Measurements from ENCODE around the gene LRRC72. TPM values are rescaled to one million over a fixed set of nuclear protein-coding genes. Genes with fewer than 3 reads are reported as not detected.

LRRC72 gene
- total RNA-seq, 1 donor from 2014 or later, result not detected

DNA sequence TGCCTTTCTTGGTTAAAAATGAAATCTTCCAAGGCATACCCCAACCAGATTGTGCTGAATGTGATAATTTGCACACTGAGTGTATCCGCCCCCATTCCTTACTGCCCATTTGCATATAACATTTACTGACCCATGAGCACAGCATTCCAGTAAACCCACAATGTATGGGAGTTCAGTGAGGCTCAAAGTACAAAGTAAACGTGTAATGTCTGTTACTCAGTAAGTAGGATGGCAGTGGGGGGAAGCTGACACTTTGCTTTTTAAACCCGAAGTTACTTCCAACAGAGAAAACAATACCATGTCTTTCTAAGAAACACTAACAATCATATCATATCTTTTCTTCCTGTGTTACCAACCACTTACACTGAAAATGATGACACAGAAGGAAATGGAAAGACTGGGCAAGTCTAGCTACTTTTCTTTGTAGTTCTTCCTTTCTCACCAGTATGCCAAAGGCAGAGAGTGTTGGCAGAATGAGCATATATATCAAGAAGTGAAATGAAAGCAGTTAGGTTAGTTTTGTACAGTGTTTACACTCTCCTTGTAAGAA, 34.0 kb upstream of the LRRC72 start:
- Histone ChIP-seq H3K36me3 (ENCODE audit: control insufficient read depth, insufficient read depth, low read length) (no peaks in the 10 kb centered on the region), H3K4me3 (ENCODE audit: low read depth, low read length) (no peak overlapping the region), H3K27me3 (ENCODE audit: control insufficient read depth, insufficient read depth, low read length) (no peaks in the 10 kb centered on the region)
- TF ChIP-seq, protein P1, sequence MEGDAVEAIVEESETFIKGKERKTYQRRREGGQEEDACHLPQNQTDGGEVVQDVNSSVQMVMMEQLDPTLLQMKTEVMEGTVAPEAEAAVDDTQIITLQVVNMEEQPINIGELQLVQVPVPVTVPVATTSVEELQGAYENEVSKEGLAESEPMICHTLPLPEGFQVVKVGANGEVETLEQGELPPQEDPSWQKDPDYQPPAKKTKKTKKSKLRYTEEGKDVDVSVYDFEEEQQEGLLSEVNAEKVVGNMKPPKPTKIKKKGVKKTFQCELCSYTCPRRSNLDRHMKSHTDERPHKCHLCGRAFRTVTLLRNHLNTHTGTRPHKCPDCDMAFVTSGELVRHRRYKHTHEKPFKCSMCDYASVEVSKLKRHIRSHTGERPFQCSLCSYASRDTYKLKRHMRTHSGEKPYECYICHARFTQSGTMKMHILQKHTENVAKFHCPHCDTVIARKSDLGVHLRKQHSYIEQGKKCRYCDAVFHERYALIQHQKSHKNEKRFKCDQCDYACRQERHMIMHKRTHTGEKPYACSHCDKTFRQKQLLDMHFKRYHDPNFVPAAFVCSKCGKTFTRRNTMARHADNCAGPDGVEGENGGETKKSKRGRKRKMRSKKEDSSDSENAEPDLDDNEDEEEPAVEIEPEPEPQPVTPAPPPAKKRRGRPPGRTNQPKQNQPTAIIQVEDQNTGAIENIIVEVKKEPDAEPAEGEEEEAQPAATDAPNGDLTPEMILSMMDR (IDR thresholded peaks at IDR 0.05; ENCODE audit: insufficient read depth, low read length, poor library complexity, severe bottlenecking), result no peak
- peak; percentile 43 for DNase-seq (ENCODE audit: low read depth)

DNA sequence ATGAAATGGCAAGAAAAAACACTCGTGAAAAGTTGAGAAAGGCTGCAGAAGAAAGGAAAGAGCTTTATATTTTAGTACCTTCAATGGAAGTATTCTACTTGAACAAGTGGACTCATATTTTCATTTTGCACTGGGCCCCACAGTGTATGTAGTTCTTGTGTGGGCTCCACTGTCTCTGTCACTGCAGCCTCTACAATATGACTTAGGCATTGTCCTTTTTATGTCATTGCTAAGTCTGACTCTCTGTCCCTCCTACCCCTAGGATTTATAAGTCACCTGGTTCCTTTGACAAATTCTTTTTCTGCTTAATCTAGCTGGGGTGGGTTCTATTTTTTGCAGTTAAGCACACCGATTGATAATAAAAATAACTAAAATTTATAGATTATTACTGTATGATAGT, 33.4 kb upstream of the LRRC72 start:
- TF ChIP-seq, protein P1 (IDR thresholded peaks at IDR 0.05; ENCODE audit: insufficient read depth, low read length, poor library complexity, severe bottlenecking), result no peak
- DNase-seq (ENCODE audit: low read depth), result no peak
- no peaks in the 10 kb centered on the region for H3K27me3 ChIP-seq (ENCODE audit: control insufficient read depth, insufficient read depth, low read length)

DNA sequence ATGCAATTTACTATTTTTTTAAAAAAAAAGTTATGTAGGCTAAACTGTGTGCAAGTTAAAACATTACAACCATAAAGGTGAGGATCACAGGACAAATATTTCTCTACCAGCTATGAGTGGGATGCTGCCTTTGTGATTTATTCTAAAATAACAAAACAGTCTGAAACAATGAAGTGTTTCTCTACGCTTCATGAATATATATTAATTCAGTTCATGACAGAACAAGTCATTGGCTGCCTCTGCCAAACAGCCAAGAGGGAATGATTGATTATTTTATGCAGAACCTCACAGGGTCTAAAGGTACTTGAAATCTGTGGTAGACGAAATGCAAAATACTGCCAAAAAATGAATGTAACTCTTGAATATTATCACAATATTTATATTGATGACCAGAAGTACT, 32.1 kb upstream of the LRRC72 start:
- TF ChIP-seq, protein P1 (IDR thresholded peaks at IDR 0.05; ENCODE audit: insufficient read depth, low read length, poor library complexity, severe bottlenecking), result no peak
- H3K27me3 ChIP-seq (ENCODE audit: control insufficient read depth, insufficient read depth, low read length), result no peaks in the 10 kb centered on the region
- no peak overlapping the region for H3K4me3 ChIP-seq (ENCODE audit: low read depth, low read length)
- no peaks in the 10 kb centered on the region for H3K36me3 ChIP-seq (ENCODE audit: control insufficient read depth, insufficient read depth, low read length)
- DNase-seq (ENCODE audit: low read depth), result no peak

More for the DNA sequence above, 33.4 kb upstream of the LRRC72 start:
- H3K4me3 ChIP-seq (ENCODE audit: low read depth, low read length), result no peak overlapping the region
- no peaks in the 10 kb centered on the region for H3K36me3 ChIP-seq (ENCODE audit: control insufficient read depth, insufficient read depth, low read length)

DNA sequence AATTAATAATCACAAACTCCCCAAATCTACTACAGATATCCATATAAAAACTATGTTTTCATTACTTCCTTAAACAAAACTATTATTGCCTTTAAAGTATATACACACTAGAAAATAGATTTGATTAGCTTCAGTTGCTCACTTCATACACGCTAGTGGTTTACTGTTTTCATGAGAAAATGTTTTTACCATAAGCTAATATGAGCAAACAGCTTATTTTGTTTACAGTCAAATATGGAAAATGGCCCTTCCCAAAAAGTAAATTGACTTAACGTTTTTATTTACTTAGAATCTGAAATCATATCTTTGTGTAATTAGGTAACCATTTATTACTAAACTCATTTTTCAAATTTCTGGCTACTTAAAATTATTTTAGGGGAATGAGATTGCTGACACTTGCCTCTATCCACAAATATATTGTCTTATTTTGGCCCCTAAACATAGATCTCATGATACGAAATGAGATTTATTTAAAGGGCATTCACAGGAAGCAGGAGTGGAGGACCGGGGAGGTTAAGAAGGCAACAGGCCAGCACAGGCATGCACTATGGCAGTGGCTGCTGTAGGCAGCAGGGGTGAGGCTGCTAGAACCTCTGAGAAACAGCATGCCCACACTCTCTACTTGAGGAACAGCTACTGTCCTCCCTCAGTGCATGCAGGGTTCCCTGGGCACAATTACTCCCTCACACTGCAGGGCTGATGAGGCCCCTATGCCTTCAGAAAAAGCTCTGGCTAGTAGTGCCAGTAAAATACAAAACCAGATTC, 31.5 kb upstream of the LRRC72 start:
- TF ChIP-seq, protein P1 (IDR thresholded peaks at IDR 0.05; ENCODE audit: insufficient read depth, low read length, poor library complexity, severe bottlenecking), result no peak
- DNase-seq (ENCODE audit: low read depth), result no peak
- no peaks in the 10 kb centered on the region for H3K27me3 ChIP-seq (ENCODE audit: control insufficient read depth, insufficient read depth, low read length)
- no peak overlapping the region for H3K4me3 ChIP-seq (ENCODE audit: low read depth, low read length)
- H3K36me3 ChIP-seq (ENCODE audit: control insufficient read depth, insufficient read depth, low read length), result no peaks in the 10 kb centered on the region

DNA sequence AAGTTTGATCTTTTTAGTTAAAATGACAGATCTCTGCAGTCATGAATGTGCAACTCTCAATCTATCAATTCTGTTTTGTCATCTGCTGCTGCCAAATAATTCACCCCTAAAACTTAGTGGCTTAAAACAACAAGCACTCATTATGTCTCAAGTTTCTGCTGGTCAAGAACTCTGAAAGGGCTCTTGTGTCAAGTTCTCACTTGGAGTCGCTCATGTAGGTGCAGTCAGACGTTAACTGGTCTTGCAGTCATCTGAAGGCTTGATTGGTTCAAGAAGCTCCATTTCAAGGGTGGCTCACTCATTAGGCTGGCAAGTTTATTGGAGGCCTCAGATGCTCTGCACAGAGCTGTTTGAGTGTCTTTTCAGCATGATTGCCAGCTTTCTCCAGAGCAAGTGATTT, 28.5 kb upstream of the LRRC72 start:
- H3K36me3 ChIP-seq (ENCODE audit: control insufficient read depth, insufficient read depth, low read length), result no peaks in the 10 kb centered on the region
- no peak for DNase-seq (ENCODE audit: low read depth)
- H3K4me3 ChIP-seq (ENCODE audit: low read depth, low read length), result no peak overlapping the region
- TF ChIP-seq, protein P1 (IDR thresholded peaks at IDR 0.05; ENCODE audit: insufficient read depth, low read length, poor library complexity, severe bottlenecking), result no peak
- H3K27me3 ChIP-seq (ENCODE audit: control insufficient read depth, insufficient read depth, low read length), result no peaks in the 10 kb centered on the region
